HepG2 (cell line): ENCODE results near the gene TNP2. TPM values are rescaled to one million over a fixed set of nuclear protein-coding genes. Genes with fewer than 3 reads are reported as not detected.

ENCODE experiments used
- HNRNPLL ChIP-seq: fragments of 200-400 bp; formaldehyde crosslinking; IDR thresholded peaks from 2 replicates; pipeline ENCODE4 v1.6.1; 2017; ENCODE audit warnings: mild to moderate bottlenecking, low read depth, low read length; ENCODE audit not compliant: poor library complexity, severe bottlenecking
- KAT7 ChIP-seq: IDR thresholded peaks from 2 replicates; pipeline ENCODE4 v1.6.1; 2018; ENCODE audit warnings: borderline replicate concordance, missing compliant biosample characterization
- MIER2 ChIP-seq: IDR thresholded peaks from 2 replicates; pipeline ENCODE4 v1.6.1; 2016; ENCODE audit warnings: missing biosample characterization, missing genetic modification reagents
- MLLT10 ChIP-seq: sonication (generic); formaldehyde crosslinking; IDR thresholded peaks from 2 replicates; pipeline ENCODE4 v1.4.0; 2020; ENCODE audit warnings: missing genetic modification reagents
- NPAS2 ChIP-seq: sonication (generic); formaldehyde crosslinking; IDR thresholded peaks from 2 replicates; pipeline ENCODE4 v1.8.0; 2022; ENCODE audit warnings: mild to moderate bottlenecking, missing genetic modification reagents, borderline replicate concordance
- PAXIP1 ChIP-seq: sonication (generic); formaldehyde crosslinking; conservative IDR thresholded peaks from 2 replicates; pipeline ENCODE4 v1.4.0; 2020; ENCODE audit warnings: mild to moderate bottlenecking, missing genetic modification reagents, moderate library complexity
- PBX2 ChIP-seq: IDR thresholded peaks from 2 replicates; pipeline ENCODE4 v1.6.1; 2016; ENCODE audit warnings: control low read depth
- ZBTB21 ChIP-seq: sonication (generic); formaldehyde crosslinking; IDR thresholded peaks from 2 replicates; pipeline ENCODE4 v1.4.0; 2020; ENCODE audit warnings: missing genetic modification reagents
- ZNF121 ChIP-seq: sonication (generic); formaldehyde crosslinking; IDR thresholded peaks from 2 replicates; pipeline ENCODE4 v1.5.0; 2020; ENCODE audit warnings: mild to moderate bottlenecking, missing genetic modification reagents
- ZNF30 ChIP-seq: sonication (generic); formaldehyde crosslinking; IDR thresholded peaks from 2 replicates; pipeline ENCODE4 v1.5.0; 2020; ENCODE audit warnings: mild to moderate bottlenecking, missing genetic modification reagents
- ZNF550 ChIP-seq: sonication (generic); formaldehyde crosslinking; IDR thresholded peaks from 2 replicates; pipeline ENCODE4 v1.4.0; 2020; ENCODE audit warnings: mild to moderate bottlenecking, missing genetic modification reagents, borderline replicate concordance
- ZNF564 ChIP-seq: sonication (generic); formaldehyde crosslinking; IDR thresholded peaks from 2 replicates; pipeline ENCODE4 v1.8.1; 2023; ENCODE audit warnings: mild to moderate bottlenecking, missing genetic modification reagents
- ZNF619 ChIP-seq: sonication (generic); formaldehyde crosslinking; IDR thresholded peaks from 2 replicates; pipeline ENCODE4 v1.4.0; 2020; ENCODE audit warnings: mild to moderate bottlenecking, missing genetic modification reagents
- ZNF691 ChIP-seq: sonication (generic); formaldehyde crosslinking; IDR thresholded peaks from 2 replicates; pipeline ENCODE4 v1.4.0; 2020; ENCODE audit warnings: missing genetic modification reagents, low read depth, mild to moderate bottlenecking, borderline replicate concordance
- polyA plus RNA-seq, 8 experiments: library from polyadenylated mRNA; depleted of rRNA in 3 of 8; stranded (reverse) in 7 of 8; unstranded in 1 of 8; fragments of >200 nt; fragmentation: Illumina TruSeq in 4 of 8; extraction: Trizol in 4 of 8; gene quantifications; 2 replicates each; pipeline versions ENCODE4 v1.2.1 to v1.2.3, GENCODE V29; 2011 to 2016; ENCODE audit warnings: low read depth in 4 of 8, missing spikeins in 1 of 8, mixed read lengths in 1 of 8; ENCODE audit not compliant: insufficient read depth in 1 of 8
- total RNA-seq, 5 experiments: library from RNA; depleted of rRNA; stranded (reverse); fragments of >200 nt; fragmentation: Illumina TruSeq; extraction: Trizol; gene quantifications; 2 replicates each; pipeline ENCODE4 v1.2.3, GENCODE V29; 2016; ENCODE audit warnings: low read depth in 1 of 5
- TF ChIP-seq, protein P1 (sequence below): sonication (generic); formaldehyde crosslinking; IDR thresholded peaks from 2 replicates; pipeline ENCODE4 v1.4.0; 2020; ENCODE audit warnings: missing genetic modification reagents

TNP2 gene
- total and polyA plus RNA-seq, 2 of the 13 experiments (the other 11 are each of a cell fraction or from before 2014, with no cell fraction given): not detected

DNA sequence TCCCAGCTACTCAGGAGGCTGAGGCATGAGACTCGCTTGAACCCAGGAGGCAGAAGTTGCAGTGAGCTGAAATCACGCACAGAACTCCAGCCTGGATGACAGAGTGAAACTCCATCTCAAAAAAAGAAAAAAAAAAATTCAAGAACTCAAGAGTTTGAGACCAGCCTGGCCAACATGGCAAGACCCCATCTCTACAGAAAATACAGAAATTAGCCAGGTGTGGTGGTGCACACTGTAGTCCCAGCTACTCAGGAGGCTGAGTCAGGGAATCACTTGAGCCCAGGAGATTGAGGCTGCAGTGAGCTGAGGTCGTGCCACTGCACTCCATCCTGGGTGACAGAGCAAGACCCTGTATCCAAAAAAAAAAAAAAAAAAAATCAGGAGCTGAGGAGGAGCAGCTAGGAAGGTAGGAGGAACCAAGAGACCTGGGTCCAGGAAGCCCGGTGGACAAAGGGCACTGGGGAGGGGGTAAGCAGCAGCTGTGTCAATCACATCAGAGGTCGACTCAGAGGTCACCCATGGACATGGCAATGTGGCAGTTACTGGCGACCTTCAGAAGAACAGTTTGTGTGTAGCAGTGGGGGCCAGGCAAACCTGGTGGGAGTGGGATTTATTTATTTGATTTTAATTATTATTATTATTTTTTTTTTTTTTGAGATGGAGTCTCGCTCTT lies 23.1 kb upstream of the TNP2 start (continued):
- TF ChIP-seq PAXIP1 (CRISPR knock-in tag): peak; percentile 64; the same call in 1 of the 2 replicates
- TF ChIP-seq ZNF619 (CRISPR knock-in tag): peak; percentile 7; the same call in 1 of the 2 replicates
- TF ChIP-seq ZBTB21 (CRISPR knock-in tag): no peak
- TF ChIP-seq ZNF30 (CRISPR knock-in tag): no peak
- no peak for TF ChIP-seq HNRNPLL
- TF ChIP-seq MIER2 (CRISPR knock-in tag): no peak
- TF ChIP-seq PBX2: peak; percentile 79
- TF ChIP-seq ZNF121 (CRISPR knock-in tag): peak; percentile 84
- no peak for TF ChIP-seq NPAS2
- TF ChIP-seq, protein P1, sequence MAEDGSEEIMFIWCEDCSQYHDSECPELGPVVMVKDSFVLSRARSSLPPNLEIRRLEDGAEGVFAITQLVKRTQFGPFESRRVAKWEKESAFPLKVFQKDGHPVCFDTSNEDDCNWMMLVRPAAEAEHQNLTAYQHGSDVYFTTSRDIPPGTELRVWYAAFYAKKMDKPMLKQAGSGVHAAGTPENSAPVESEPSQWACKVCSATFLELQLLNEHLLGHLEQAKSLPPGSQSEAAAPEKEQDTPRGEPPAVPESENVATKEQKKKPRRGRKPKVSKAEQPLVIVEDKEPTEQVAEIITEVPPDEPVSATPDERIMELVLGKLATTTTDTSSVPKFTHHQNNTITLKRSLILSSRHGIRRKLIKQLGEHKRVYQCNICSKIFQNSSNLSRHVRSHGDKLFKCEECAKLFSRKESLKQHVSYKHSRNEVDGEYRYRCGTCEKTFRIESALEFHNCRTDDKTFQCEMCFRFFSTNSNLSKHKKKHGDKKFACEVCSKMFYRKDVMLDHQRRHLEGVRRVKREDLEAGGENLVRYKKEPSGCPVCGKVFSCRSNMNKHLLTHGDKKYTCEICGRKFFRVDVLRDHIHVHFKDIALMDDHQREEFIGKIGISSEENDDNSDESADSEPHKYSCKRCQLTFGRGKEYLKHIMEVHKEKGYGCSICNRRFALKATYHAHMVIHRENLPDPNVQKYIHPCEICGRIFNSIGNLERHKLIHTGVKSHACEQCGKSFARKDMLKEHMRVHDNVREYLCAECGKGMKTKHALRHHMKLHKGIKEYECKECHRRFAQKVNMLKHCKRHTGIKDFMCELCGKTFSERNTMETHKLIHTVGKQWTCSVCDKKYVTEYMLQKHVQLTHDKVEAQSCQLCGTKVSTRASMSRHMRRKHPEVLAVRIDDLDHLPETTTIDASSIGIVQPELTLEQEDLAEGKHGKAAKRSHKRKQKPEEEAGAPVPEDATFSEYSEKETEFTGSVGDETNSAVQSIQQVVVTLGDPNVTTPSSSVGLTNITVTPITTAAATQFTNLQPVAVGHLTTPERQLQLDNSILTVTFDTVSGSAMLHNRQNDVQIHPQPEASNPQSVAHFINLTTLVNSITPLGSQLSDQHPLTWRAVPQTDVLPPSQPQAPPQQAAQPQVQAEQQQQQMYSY (CRISPR knock-in tag): no peak
- no peak for TF ChIP-seq ZNF691 (CRISPR knock-in tag)
- TF ChIP-seq KAT7 (CRISPR knock-in tag): no peak
- no peak for TF ChIP-seq ZNF564 (CRISPR knock-in tag)
- TF ChIP-seq MLLT10: 0 out of 2 replicates have a peak, but pooled peaks have one; percentile 4
- TF ChIP-seq ZNF550: no peak
